Activated naive CD4-positive, alpha-beta T cell treated with anti-CD3 and anti-CD28 coated beads, Interleukin-2, amount 50 U/mL, for 16 hours (primary cell): Measurements from ENCODE around the gene ARTN.

Experiments used
- DNase-seq: peaks from one replicate; pipeline ENCODE4 v3.0.0-alpha.2; 2020

Gene ARTN

GRCh38 chr1:43925846-43926245, 7.8 kb upstream of the ARTN start:
- DNase-seq, result no peak

DNA sequence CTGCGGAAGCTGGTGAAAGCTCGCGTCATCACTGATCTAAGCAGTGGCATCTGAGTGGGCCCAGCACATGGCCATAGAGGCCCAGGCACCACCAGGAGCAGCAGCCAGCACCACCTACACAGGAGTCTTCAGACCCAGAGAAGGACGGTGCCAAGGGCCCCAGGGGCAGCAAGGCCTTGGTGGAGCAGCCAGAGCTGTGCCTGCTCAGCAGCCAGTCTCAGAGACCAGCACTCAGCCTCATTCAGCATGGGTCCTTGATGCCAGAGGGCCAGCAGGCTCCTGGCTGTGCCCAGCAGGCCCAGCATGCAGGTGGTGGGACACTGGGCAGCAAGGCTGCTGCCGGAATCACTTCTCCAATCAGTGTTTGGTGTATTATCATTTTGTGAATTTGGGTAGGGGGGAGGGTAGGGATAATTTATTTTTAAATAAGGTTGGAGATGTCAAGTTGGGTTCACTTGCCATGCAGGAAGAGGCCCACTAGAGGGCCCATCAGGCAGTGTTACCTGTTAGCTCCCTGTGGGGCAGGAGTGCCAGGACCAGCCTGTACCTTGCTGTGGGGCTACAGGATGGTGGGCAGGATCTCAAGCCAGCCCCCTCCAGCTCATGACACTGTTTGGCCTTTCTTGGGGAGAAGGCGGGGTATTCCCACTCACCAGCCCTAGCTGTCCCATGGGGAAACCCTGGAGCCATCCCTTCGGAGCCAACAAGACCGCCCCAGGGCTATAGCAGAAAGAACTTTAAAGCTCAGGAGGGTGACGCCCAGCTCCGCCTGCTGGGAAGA, 3.2 kb upstream of the ARTN start:
- peak; percentile 25 for DNase-seq

GRCh38 chr1:43930949-43931275, 2.7 kb upstream of the ARTN start:
- DNase-seq, result no peak

- DNase-seq, result no peak
Measured at GRCh38 chr1:43931711-43932660, 1.6 kb upstream of the ARTN start.

- no peak for DNase-seq
Measured at GRCh38 chr1:43932786-43933385, 715 bp upstream of the ARTN start.

- peak; percentile 62 for DNase-seq
Measured at GRCh38 chr1:43934101-43934985, 742 bp downstream of the ARTN start.

- no peak for DNase-seq
Measured at GRCh38 chr1:43934986-43935324, 1.4 kb downstream of the ARTN start.

DNA sequence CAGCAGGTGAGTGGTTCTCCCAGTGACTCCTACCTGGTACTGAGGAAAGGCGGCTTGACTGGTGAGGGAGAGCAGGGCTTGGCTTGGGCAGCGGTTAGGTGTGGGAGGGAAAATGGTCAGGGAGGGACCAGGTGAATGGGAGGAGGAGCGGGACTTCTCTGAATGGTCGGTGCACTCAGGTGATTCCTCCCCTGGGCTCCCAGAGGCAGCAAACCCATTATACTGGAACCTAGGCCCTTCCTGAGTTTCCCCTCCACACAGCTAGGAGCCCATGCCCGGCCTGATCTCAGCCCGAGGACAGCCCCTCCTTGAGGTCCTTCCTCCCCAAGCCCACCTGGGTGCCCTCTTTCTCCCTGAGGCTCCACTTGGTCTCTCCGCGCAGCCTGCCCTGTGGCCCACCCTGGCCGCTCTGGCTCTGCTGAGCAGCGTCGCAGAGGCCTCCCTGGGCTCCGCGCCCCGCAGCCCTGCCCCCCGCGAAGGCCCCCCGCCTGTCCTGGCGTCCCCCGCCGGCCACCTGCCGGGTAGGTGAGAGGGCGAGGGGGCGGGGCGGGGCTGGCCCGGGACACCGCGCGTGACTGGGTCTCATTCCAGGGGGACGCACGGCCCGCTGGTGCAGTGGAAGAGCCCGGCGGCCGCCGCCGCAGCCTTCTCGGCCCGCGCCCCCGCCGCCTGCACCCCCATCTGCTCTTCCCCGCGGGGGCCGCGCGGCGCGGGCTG, 2.3 kb downstream of the ARTN start:
- no peak for DNase-seq

DNA sequence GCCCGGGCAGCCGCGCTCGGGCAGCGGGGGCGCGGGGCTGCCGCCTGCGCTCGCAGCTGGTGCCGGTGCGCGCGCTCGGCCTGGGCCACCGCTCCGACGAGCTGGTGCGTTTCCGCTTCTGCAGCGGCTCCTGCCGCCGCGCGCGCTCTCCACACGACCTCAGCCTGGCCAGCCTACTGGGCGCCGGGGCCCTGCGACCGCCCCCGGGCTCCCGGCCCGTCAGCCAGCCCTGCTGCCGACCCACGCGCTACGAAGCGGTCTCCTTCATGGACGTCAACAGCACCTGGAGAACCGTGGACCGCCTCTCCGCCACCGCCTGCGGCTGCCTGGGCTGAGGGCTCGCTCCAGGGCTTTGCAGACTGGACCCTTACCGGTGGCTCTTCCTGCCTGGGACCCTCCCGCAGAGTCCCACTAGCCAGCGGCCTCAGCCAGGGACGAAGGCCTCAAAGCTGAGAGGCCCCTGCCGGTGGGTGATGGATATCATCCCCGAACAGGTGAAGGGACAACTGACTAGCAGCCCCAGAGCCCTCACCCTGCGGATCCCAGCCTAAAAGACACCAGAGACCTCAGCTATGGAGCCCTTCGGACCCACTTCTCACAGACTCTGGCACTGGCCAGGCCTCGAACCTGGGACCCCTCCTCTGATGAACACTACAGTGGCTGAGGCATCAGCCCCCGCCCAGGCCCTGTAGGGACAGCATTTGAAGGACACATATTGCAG, 3.0 kb downstream of the ARTN start:
- DNase-seq, result no peak

GRCh38 chr1:43937179-43937865, 3.7 kb downstream of the ARTN start:
- DNase-seq, result no peak

DNA sequence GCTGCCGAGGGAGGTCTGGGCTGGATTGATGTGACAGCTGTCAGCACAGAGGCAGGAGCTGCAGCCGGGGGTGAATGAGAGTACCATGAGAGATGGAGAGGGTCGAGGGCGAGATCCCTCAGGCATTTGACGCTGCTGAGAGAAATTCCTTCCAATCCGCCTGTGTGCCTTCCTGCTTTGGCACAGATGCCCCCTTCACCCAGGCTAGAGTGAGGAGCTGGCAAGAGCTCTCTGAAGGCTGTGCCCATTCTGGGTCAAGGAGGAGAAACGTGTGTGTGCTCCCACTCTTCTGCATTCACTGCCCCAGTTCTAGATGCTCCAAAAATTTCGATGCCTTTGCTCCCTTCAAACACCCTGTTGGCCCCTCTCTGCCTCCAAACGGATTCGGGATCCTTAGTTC, 4.8 kb downstream of the ARTN start:
- DNase-seq, result no peak

- no peak for DNase-seq
Measured at GRCh38 chr1:43938892-43939587, 5.4 kb downstream of the ARTN start.

GRCh38 chr1:43942411-43942810, 8.8 kb downstream of the ARTN start:
- no peak for DNase-seq

DNA sequence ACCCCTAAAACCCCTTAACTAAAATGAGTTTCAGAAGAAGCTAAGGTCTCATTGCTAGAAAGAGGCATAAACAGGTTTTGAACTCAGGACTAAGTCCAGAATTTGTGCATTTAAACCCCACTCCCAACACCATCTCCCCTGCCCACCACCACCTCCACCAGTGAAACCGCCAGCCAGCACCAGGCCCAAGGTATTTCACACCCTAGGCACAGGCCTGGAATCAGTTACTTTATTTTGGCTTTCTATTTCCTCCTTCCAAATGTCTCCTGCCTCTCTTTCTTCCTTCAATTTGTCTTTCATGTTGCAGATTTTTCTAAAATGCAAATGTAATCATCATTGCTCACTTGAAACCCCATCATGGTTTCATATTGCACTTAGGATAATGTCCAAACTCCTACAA, 11.3 kb downstream of the ARTN start:
- no peak for DNase-seq

- no peak for DNase-seq
Measured at GRCh38 chr1:43945674-43946235, 12.2 kb downstream of the ARTN start.

DNA sequence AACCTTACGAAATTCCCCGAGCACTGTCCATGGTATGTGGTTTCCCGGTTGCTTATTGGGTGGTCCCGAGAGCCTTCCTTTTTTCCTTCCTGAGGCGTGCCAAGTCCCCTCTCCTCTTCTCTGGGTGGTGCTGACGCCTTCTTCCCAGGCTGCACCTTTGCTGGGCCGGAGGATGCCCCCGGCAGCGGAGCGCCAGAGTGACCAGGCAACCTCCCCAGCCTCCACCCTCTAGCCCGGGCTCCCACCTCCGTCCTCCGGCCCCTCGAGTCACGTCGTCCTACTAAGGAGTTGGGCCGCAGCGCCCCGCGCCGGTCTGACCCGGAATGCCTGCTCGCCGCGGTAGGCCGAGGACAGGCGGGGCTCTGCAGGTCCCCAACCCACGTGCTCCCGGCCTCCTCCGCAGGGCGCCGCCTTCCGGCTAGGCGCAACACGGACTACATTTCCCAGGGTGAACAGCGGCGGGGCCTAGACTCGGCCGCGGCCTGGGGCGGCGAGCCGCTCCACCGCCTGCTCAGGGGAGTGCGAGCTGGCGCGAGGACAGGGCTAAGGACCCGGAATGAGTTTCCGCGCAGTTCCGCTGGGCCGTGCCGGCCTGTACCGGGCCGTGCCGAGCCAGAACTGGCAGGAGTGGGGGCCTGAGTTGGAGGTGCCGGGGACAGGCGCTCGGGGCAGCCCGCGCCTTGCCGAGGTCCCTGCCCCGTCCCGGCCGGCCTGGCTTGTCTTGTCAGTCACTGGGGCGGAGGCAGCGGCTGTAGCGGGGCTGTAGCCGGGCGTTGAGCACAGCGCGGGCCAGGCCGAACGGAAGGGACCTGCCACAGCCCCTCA, 12.8 kb downstream of the ARTN start, which contains the start of gene IPO13:
Gene IPO13, plus strand, starts transcription at position 715 of the 825 bp plus-strand sequence. CDS start 651 bp downstream, outside the sequence.
- DNase-seq, result peak; percentile 97

DNA sequence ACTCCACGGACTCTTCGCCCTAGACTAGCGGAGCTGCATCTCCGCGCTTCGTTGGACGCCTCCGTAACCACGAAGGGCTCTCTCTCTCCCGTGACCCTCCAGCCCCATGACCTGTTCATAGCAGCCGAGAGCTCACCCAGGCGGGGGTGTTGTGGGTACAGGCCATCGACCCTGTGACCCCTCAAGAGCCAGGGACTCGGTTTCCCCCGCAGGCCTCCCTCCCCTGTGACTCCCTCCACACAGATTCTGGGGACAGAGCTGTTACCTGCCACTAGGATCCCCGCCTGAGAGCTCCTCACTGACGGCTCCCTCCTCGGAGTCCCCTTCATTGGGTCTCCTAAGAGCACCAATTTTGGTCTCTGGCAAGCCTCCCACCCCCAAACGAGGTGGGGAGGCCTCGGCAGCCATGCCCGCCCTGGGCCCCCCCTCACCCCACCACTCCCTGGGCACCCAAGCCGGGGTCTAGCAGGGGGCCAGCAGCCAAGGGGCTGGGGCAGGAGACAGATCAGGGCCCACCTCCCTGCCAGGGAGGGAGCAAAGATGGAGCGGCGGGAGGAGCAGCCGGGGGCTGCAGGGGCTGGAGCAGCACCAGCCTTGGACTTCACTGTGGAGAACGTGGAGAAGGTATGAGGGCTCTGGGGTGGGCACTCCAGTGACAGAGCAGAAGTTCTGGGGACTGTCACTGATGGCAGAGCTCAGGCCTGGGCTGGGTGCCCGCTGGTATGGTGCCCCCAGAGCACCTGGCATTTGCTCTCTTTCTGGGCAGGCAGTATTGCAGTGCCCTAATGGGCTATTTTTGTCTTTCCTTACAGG, 13.7 kb downstream of the ARTN start:
- DNase-seq, result peak; percentile 22
